Breast epithelium (tissue), 4 donors: ENCODE measurements around the gene GPR137C. TPM values are rescaled to one million over a fixed set of nuclear protein-coding genes. Genes with fewer than 3 reads are reported as not detected.

Experiments
- DNase-seq, 2 donors: peaks; one replicate each; pipeline ENCODE4 v3.0.0-alpha.2; 2019; ENCODE audit warnings: low spot score in 2 of 2
- H3K27ac ChIP-seq, 2 donors: fragments of 200-600 bp; sonication (generic) in 1 of 2; one replicate each; pipeline ENCODE4 v1.5.1; 2016 to 2019; ENCODE audit warnings: mild to moderate bottlenecking in 1 of 2
- H3K27me3 ChIP-seq, 2 donors: fragments of 200-600 bp; sonication (generic) in 1 of 2; one replicate each; pipeline versions ENCODE4 v1.5.1 to v1.6.0; 2017 to 2019; ENCODE audit warnings: control low read depth in 1 of 2, mild to moderate bottlenecking in 1 of 2
- H3K36me3 ChIP-seq: fragments of 200-600 bp; one replicate; pipeline ENCODE4 v1.5.1; 2019
- H3K4me1 ChIP-seq, 2 donors: fragments of 200-600 bp; sonication (generic); one replicate each; pipeline ENCODE4 v1.5.1; 2016 to 2019; ENCODE audit warnings: control low read depth in 1 of 2
- H3K4me3 ChIP-seq, 3 donors: fragments of 200-600 bp; sonication (generic); 1 replicate in 2 of 3; 2 replicates in 1 of 3; pipeline ENCODE4 v1.5.1; 2016 to 2019; ENCODE audit warnings: mild to moderate bottlenecking in 3 of 3, moderate library complexity in 2 of 3
- H3K9me3 ChIP-seq, 2 donors: fragments of 200-600 bp; sonication (generic) in 1 of 2; one replicate each; pipeline ENCODE4 v1.5.1; 2016 to 2019; ENCODE audit warnings: control low read depth in 1 of 2
- CTCF ChIP-seq, 3 donors: fragments of 450-650 bp; IDR thresholded peaks; one replicate each; pipeline ENCODE4 v1.5.1; 2016 to 2017; ENCODE audit warnings: antibody characterized with exemption in 3 of 3, mild to moderate bottlenecking in 3 of 3, moderate library complexity in 3 of 3
- POLR2A ChIP-seq: fragments of 450-650 bp; IDR thresholded peaks from one replicate; pipeline ENCODE4 v1.6.1; 2016; ENCODE audit warnings: antibody characterized with exemption, mild to moderate bottlenecking, moderate library complexity
- POLR2AphosphoS5 ChIP-seq, 3 donors: sonication (generic); formaldehyde crosslinking; IDR thresholded peaks; one replicate each; pipeline ENCODE4 v1.6.1; 2017; ENCODE audit warnings: antibody characterized with exemption in 3 of 3
- intact Hi-C: fragments of 100-400 bp; cut with DNase I; formaldehyde crosslinking; loops from one replicate; pipeline ENCODE4 v1.15.1; 2023; ENCODE audit warnings: low total_unique reads
- total RNA-seq, 3 donors: library from RNA; depleted of rRNA; stranded (reverse); fragments of >200 nt; gene quantifications; one replicate each; pipeline ENCODE4 v1.1.0, GENCODE V29; 2016

The GPR137C gene
- total RNA-seq, 3 donors from 2014 or later, result 0.33 to 1.2 (median 0.80) TPM

- H3K27ac ChIP-seq, result no peak overlapping the region
- H3K36me3 ChIP-seq, result no peaks in the 10 kb centered on the region
- DNase-seq, result no peak
- H3K4me3 ChIP-seq, result no peak overlapping the region
- H3K4me1 ChIP-seq, result no peaks in the 10 kb centered on the region
- H3K27me3 ChIP-seq, result no peaks in the 10 kb centered on the region
- no peak for TF ChIP-seq CTCF (IDR thresholded peaks at IDR 0.05)
- no peak for TF ChIP-seq POLR2A
- no peak for TF ChIP-seq POLR2AphosphoS5 (IDR thresholded peaks at IDR 0.05)
- peaks cover 4 to 6% of the 10 kb centered on the region in 2 donors for H3K9me3 ChIP-seq
- intact Hi-C loops, result no loop called here
Measured at GRCh38 chr14:52589646-52590045, 37.0 kb downstream of the GPR137C start.

GRCh38 chr14:52590318-52590717 is 37.7 kb downstream of the GPR137C start:
- DNase-seq, result no peak
- TF ChIP-seq CTCF (IDR thresholded peaks at IDR 0.05) (no peak), POLR2AphosphoS5 (IDR thresholded peaks at IDR 0.05) (no peak)
- Histone ChIP-seq H3K4me3 (no peak overlapping the region), H3K27ac (no peak overlapping the region), H3K4me1 (no peaks in the 10 kb centered on the region), H3K27me3 (no peaks in the 10 kb centered on the region), H3K9me3 (peaks cover 4 to 7% of the 10 kb centered on the region in 2 donors), H3K36me3 (no peaks in the 10 kb centered on the region)
- intact Hi-C loops, result no loop called here

DNA sequence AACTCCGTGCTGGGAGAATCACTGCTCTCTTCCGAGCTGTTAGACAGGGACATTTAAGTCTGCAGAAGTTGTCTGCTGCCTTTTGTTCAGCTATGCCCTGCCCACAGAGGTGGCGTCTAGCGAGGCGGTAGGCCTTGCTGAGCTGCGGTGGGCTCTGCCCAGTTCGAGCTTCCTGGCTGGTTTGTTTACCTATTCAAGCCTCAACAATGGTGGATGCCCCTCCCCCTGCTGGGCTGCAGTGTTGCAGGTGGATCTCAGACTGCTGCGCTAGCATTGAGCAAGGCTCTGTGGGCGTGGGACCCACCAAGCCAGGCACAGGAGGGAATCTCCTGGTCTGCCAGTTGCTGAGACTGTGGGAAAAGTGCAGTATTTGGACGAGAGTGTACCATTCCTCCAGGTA is 43.7 kb downstream of the GPR137C start:
- intact Hi-C loops, result no loop called here
- Histone ChIP-seq H3K9me3 (peaks cover 0 to 7% of the 10 kb centered on the region in 2 donors), H3K27ac (no peak overlapping the region), H3K4me3 (no peak overlapping the region), H3K36me3 (no peaks in the 10 kb centered on the region), H3K27me3 (no peaks in the 10 kb centered on the region), H3K4me1 (no peaks in the 10 kb centered on the region)
- DNase-seq, result no peak
- TF ChIP-seq POLR2A (no peak), POLR2AphosphoS5 (IDR thresholded peaks at IDR 0.05) (no peak), CTCF (IDR thresholded peaks at IDR 0.05) (no peak)

- H3K27ac ChIP-seq, result no peak overlapping the region
- H3K4me3 ChIP-seq, result no peak overlapping the region
- intact Hi-C loops, result no loop called here
- TF ChIP-seq POLR2A (no peak), CTCF (IDR thresholded peaks at IDR 0.05) (no peak), POLR2AphosphoS5 (IDR thresholded peaks at IDR 0.05) (no peak)
- no peak for DNase-seq
- no peaks in the 10 kb centered on the region for H3K36me3 ChIP-seq
- H3K27me3 ChIP-seq, result no peaks in the 10 kb centered on the region
- H3K4me1 ChIP-seq, result no peaks in the 10 kb centered on the region
- peaks cover 0 to 7% of the 10 kb centered on the region in 2 donors for H3K9me3 ChIP-seq
Measured at GRCh38 chr14:52596861-52597260, 44.2 kb downstream of the GPR137C start.

DNA sequence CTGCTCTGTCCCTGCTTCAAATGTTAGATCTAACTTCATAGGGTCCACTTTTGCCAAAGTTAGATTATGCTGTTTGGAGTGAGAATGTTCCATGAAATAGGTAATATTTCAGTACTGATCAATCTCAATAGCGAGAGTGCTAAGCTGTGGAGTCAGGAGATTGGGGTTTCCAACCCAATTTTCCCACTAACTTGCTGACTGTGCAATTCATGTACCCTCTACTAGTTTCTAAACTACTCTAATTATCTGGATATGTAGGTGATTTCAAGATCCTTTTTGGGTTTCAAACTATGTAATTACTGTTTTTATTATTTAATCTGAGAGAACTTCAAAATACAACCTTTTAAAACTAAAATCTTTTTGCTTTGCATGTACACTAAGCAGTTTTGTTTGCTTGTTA is 45.9 kb downstream of the GPR137C start:
- intact Hi-C loops, result no loop called here
- DNase-seq, result no peak
- Histone ChIP-seq H3K9me3 (peaks cover 0 to 7% of the 10 kb centered on the region in 2 donors), H3K4me3 (no peak overlapping the region), H3K36me3 (no peaks in the 10 kb centered on the region), H3K4me1 (no peaks in the 10 kb centered on the region), H3K27me3 (no peaks in the 10 kb centered on the region), H3K27ac (no peak overlapping the region)
- TF ChIP-seq CTCF (IDR thresholded peaks at IDR 0.05), result no peak
- TF ChIP-seq POLR2A, result no peak
- no peak for TF ChIP-seq POLR2AphosphoS5 (IDR thresholded peaks at IDR 0.05)
